ENCODE data around the gene NADK.

GRCh38 chr1:1771096-1771495 lies 7.2 kb downstream of the NADK start:
- TF ChIP-seq GATA2 (IDR thresholded peaks at IDR 0.05; ENCODE audit: low read depth, low read length), result no peak
- TF ChIP-seq GATA3 (IDR thresholded peaks at IDR 0.05; ENCODE audit: low read depth, low read length), result no peak

All from SH-SY5Y (cell line).